ENCODE data around the gene ZNF286A. TPM values are rescaled to one million over a fixed set of nuclear protein-coding genes. Genes with fewer than 3 reads are reported as not detected.

Gene ZNF286A
- total and polyA plus RNA-seq, 2 of the 13 experiments (the other 11 are each of a cell fraction or from before 2014, with no cell fraction given) = 12.7 to 38.8 TPM

DNA sequence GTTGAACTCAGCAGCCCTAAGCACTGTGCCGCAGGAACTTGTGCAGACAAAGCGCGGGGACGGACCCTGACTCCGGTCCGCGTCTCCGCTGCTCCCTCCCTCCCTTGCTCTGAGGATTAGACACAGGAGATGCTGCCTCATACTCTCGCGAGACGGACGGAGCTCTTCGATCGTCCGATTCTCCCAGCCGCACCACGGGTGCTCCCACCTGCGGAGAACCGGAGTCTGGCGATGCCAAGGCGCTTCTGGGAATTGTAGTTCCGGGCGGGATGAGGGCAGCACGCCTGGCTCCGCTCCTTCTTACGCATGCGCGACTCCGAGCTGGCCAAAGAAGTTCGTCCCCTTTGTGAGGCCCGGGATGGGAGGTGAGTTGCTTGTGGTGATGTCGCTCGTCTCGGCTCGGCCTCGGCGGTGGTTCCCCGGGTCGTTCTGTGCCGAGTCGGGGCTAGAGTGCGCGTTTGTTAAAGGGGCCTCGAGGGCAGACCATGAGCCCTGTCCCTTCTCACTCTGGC, at the start of gene ZNF286A (continued):
- TF ChIP-seq, protein P1, sequence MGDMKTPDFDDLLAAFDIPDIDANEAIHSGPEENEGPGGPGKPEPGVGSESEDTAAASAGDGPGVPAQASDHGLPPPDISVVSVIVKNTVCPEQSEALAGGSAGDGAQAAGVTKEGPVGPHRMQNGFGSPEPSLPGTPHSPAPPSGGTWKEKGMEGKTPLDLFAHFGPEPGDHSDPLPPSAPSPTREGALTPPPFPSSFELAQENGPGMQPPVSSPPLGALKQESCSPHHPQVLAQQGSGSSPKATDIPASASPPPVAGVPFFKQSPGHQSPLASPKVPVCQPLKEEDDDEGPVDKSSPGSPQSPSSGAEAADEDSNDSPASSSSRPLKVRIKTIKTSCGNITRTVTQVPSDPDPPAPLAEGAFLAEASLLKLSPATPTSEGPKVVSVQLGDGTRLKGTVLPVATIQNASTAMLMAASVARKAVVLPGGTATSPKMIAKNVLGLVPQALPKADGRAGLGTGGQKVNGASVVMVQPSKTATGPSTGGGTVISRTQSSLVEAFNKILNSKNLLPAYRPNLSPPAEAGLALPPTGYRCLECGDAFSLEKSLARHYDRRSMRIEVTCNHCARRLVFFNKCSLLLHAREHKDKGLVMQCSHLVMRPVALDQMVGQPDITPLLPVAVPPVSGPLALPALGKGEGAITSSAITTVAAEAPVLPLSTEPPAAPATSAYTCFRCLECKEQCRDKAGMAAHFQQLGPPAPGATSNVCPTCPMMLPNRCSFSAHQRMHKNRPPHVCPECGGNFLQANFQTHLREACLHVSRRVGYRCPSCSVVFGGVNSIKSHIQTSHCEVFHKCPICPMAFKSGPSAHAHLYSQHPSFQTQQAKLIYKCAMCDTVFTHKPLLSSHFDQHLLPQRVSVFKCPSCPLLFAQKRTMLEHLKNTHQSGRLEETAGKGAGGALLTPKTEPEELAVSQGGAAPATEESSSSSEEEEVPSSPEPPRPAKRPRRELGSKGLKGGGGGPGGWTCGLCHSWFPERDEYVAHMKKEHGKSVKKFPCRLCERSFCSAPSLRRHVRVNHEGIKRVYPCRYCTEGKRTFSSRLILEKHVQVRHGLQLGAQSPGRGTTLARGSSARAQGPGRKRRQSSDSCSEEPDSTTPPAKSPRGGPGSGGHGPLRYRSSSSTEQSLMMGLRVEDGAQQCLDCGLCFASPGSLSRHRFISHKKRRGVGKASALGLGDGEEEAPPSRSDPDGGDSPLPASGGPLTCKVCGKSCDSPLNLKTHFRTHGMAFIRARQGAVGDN (CRISPR knock-in tag; IDR thresholded peaks at IDR 0.05) = peak; percentile 68
- TF ChIP-seq SUZ12 (IDR thresholded peaks at IDR 0.05; ENCODE audit: low read depth, low read length) = peak; percentile 64
- TF ChIP-seq MIXL1 (CRISPR knock-in tag; IDR thresholded peaks at IDR 0.05) = 0 out of 2 replicates have a peak, but pooled peaks have one; percentile 14
- TF ChIP-seq CHD2 (IDR thresholded peaks at IDR 0.05; ENCODE audit: low read depth, low read length) = peak; percentile 93
- TF ChIP-seq, protein P2, sequence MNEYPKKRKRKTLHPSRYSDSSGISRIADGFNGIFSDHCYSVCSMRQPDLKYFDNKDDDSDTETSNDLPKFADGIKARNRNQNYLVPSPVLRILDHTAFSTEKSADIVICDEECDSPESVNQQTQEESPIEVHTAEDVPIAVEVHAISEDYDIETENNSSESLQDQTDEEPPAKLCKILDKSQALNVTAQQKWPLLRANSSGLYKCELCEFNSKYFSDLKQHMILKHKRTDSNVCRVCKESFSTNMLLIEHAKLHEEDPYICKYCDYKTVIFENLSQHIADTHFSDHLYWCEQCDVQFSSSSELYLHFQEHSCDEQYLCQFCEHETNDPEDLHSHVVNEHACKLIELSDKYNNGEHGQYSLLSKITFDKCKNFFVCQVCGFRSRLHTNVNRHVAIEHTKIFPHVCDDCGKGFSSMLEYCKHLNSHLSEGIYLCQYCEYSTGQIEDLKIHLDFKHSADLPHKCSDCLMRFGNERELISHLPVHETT (CRISPR knock-in tag; conservative IDR thresholded peaks at IDR 0.05) = peak; percentile 68; the same call in 1 of the 2 replicates
- TF ChIP-seq, protein P3, sequence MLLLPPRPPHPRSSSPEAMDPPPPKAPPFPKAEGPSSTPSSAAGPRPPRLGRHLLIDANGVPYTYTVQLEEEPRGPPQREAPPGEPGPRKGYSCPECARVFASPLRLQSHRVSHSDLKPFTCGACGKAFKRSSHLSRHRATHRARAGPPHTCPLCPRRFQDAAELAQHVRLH (CRISPR knock-in tag; IDR thresholded peaks at IDR 0.05; ENCODE audit: borderline replicate concordance, low read depth) = peak; percentile 51; the same call in 1 of the 2 replicates
- TF ChIP-seq, protein P4, sequence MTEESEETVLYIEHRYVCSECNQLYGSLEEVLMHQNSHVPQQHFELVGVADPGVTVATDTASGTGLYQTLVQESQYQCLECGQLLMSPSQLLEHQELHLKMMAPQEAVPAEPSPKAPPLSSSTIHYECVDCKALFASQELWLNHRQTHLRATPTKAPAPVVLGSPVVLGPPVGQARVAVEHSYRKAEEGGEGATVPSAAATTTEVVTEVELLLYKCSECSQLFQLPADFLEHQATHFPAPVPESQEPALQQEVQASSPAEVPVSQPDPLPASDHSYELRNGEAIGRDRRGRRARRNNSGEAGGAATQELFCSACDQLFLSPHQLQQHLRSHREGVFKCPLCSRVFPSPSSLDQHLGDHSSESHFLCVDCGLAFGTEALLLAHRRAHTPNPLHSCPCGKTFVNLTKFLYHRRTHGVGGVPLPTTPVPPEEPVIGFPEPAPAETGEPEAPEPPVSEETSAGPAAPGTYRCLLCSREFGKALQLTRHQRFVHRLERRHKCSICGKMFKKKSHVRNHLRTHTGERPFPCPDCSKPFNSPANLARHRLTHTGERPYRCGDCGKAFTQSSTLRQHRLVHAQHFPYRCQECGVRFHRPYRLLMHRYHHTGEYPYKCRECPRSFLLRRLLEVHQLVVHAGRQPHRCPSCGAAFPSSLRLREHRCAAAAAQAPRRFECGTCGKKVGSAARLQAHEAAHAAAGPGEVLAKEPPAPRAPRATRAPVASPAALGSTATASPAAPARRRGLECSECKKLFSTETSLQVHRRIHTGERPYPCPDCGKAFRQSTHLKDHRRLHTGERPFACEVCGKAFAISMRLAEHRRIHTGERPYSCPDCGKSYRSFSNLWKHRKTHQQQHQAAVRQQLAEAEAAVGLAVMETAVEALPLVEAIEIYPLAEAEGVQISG (CRISPR knock-in tag; IDR thresholded peaks at IDR 0.05) = peak; percentile 80
- TF ChIP-seq DR1 (CRISPR knock-in tag; IDR thresholded peaks at IDR 0.05) = 0 out of 2 replicates have a peak, but pooled peaks have one; percentile 27

All from HepG2 (cell line).